Jurkat, Clone E6-1 (cell line): ENCODE measurements around the gene TRPM4.
"Not testable (repeated sequence)": the region's sequence is repeated elsewhere in the genome, so short reads cannot be mapped to it uniquely, and the experiment has no call there.

ENCODE experiments used
- DNase-seq: peaks from one replicate; pipeline ENCODE4 v3.0.0-alpha.2; 2011; ENCODE audit warnings: low read depth, low spot score
- H3K4me3 ChIP-seq: 2 replicates; pipeline ENCODE4 v1.5.1; 2011; ENCODE audit warnings: mild to moderate bottlenecking, low read length, control low read depth, moderate library complexity

The TRPM4 gene

GRCh38 chr19:49173198-49173597, 15.6 kb downstream of the TRPM4 start:
- H3K4me3 ChIP-seq = no peak overlapping the region
- DNase-seq = no peak

DNA sequence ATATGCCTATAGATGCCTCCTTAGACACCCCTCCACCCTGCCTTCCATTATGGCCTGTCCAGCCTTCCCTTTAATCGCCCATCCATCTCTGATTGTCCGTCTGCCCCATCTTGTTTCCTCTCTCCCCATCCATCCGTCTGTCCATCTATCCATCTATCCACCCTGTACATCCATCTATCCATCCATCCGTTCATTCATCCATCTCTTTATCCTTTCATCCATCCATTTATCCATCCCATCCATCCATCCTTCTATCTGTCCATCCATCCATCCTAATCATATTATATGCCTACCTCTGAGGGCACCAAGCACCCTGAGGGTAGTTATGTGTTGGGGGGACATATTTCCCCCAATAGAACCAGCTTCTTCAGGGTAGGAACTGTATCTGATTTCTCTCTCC, 23.1 kb downstream of the TRPM4 start:
- DNase-seq = no peak
- no peak overlapping the region for H3K4me3 ChIP-seq

DNA sequence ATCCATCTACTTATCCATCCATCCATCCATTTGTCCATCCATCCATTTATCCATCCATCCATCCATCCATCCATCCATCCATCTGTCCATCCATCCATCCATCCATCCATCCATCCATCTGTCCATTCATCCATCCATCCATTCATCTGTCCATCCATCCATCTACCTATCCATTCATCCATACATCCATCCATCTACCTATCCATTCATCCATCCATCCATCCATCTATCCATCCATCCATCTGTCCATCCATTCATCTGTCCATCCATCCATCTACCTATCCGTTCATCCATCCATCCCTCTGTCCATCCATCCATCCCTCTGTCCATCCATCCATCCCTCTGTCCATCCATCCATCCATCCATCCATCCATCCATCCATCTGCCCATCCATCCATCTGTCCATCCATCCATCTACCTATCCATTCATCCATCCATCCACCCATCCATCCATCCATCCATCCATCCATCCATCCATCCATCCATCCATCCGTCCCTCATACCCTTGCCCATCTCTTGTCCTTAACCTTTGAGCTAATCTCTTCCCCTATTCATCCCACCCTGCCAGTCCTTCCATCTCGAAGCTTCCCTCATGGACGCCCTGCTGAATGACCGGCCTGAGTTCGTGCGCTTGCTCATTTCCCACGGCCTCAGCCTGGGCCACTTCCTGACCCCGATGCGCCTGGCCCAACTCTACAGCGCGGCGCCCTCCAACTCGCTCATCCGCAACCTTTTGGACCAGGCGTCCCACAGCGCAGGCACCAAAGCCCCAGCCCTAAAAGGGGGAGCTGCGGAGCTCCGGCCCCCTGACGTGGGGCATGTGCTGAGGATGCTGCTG, 24.6 kb downstream of the TRPM4 start:
- DNase-seq, H3K4me3 ChIP-seq: not testable (repeated sequence)

- H3K4me3 ChIP-seq = no peak overlapping the region
- DNase-seq = no peak
Measured at GRCh38 chr19:49182848-49183375, 25.3 kb downstream of the TRPM4 start.

DNA sequence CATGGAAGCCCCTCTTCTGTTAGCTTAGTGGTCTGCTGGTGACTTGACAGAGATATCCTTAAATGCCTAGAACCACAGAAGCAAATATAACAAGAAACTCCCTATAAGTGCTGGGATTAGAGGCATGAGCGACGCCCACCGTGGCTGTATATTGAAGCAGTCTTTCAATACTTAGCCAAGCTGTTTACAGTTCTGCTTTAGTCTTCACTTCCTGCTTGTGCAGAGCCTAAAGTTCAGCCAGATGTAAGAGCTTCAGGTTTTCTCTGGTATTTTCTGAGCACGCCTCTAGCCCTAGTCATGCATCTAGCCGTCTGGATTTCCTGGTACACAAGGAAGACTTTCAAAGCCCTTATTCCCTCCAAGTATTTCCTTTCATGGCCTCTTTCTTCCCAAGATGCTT, 28.5 kb downstream of the TRPM4 start:
- no peak overlapping the region for H3K4me3 ChIP-seq
- DNase-seq = no peak

DNA sequence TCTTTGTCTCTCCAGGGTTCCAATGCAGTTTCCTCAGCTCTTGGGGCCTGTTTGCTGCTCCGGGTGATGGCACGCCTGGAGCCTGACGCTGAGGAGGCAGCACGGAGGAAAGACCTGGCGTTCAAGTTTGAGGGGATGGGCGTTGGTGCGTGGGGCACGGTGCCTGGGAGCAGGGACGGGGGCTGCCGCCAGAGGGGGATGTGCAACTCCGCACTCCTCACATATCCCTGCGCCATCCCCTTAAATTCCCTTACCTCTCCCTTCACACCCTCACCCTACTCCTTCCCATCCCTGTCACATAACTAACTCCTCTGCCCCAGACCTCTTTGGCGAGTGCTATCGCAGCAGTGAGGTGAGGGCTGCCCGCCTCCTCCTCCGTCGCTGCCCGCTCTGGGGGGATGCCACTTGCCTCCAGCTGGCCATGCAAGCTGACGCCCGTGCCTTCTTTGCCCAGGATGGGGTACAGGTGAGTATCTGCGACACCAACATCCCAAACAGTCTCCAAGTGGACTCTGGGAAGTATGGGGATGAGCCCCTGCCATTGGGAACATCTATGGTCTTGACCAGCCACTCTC, 31.1 kb downstream of the TRPM4 start:
- no peak for DNase-seq
- H3K4me3 ChIP-seq = no peak overlapping the region

- no peak overlapping the region for H3K4me3 ChIP-seq
- DNase-seq = no peak
Measured at GRCh38 chr19:49189259-49189658, 31.7 kb downstream of the TRPM4 start.

GRCh38 chr19:49190781-49191180, 33.2 kb downstream of the TRPM4 start:
- DNase-seq = no peak
- H3K4me3 ChIP-seq = no peak overlapping the region

GRCh38 chr19:49193822-49194394, 36.3 kb downstream of the TRPM4 start:
- H3K4me3 ChIP-seq = no peak overlapping the region

DNA sequence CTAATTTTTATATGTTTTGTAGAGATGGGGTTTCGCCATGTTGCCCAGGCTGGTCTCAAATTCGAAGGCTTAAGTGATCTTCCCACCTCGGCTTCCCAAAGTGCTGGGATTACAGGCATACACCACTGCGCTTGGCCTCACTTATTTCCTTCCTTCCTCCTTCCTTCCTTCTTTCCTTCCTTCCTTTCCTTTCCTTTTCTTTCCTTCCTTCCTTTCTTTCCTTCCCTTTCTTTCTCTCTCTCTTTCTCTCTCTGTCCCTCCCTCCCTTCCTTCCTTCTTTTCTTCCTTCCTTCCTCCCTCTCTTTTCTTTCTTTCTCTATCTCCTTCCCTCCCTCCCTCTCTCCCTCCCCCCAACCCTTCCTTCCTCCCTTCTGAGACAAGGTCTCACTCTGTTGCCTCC, 36.8 kb downstream of the TRPM4 start:
- no peak for DNase-seq
- no peak overlapping the region for H3K4me3 ChIP-seq

More at GRCh38 chr19:49193822-49194394, 36.3 kb downstream of the TRPM4 start:
- no peak for DNase-seq

DNA sequence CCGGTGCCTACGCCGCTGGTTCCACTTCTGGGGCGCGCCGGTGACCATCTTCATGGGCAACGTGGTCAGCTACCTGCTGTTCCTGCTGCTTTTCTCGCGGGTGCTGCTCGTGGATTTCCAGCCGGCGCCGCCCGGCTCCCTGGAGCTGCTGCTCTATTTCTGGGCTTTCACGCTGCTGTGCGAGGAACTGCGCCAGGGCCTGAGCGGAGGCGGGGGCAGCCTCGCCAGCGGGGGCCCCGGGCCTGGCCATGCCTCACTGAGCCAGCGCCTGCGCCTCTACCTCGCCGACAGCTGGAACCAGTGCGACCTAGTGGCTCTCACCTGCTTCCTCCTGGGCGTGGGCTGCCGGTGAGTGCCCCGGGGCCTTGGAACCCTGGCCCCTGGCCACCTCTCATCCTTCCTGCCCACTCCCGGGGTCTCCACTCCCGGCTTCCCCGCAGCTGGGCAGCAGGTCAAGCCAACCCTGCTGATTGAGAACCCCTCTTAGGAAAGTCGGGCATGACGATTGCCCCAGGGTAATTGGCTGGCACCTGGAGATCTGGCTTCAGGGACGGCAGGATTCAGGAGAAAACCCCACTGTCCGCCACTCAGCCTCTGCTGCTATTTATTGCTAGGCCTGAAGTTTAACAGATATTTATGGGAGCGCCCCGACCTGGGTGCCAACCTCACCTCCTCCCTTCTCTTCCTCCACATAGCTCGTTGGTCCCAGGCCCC, 39.1 kb downstream of the TRPM4 start:
- no peak for DNase-seq
- H3K4me3 ChIP-seq = no peak overlapping the region

- DNase-seq = no peak
- no peak overlapping the region for H3K4me3 ChIP-seq
Measured at GRCh38 chr19:49200238-49200862, 42.8 kb downstream of the TRPM4 start.

- no peak for DNase-seq
- no peak overlapping the region for H3K4me3 ChIP-seq
Measured at GRCh38 chr19:49201042-49201441, 43.5 kb downstream of the TRPM4 start.

- H3K4me3 ChIP-seq = no peak overlapping the region
- DNase-seq = no peak
Measured at GRCh38 chr19:49205114-49205513, 47.5 kb downstream of the TRPM4 start.

DNA sequence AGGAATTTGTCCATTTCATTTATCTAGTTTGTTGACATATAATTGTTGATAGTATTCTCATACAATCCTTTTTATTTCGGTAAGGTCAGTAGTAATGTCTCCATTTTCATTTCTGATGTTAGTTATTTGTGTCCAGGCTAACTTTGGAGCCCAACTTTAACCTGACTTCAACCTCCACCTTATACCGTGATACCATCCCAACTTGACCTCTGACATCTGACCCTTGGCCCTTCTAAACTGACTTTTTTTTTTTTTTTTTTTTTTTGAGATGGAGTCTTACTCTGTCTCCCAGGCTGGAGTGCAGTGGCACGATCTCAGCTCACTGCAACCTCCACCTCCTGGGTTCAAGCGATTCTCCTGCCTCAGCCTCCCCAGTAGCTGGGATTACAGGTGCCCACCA, 51.9 kb downstream of the TRPM4 start:
- not testable (repeated sequence) for DNase-seq

DNA sequence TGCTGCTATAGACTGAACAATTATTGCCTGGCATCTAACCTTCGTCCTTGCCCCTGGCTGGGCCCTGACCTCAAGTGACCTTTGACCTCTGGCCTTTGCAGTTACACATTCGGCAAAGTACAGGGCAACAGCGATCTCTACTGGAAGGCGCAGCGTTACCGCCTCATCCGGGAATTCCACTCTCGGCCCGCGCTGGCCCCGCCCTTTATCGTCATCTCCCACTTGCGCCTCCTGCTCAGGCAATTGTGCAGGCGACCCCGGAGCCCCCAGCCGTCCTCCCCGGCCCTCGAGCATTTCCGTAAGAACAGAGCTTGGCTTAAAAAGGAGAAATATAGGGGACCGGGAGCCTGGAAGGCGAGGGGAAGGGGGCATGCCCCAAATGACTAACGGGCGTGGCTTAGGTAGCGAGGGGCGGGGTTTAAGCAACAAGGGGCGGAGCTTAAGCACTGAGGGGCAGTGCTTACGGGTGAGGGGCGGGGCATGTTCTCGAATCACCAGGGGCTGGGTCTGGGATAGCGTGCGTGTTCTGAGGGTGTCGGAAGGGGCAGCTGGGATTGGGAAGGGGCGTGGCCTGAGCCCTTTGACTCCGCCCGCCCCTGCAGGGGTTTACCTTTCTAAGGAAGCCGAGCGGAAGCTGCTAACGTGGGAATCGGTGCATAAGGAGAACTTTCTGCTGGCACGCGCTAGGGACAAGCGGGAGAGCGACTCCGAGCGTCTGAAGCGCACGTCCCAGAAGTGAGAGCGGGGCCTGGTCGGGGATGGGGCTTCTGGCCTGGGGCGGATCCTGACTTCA, 52.7 kb downstream of the TRPM4 start:
- no peak overlapping the region for H3K4me3 ChIP-seq
- no peak for DNase-seq

More for the DNA sequence above, 51.9 kb downstream of the TRPM4 start:
- not testable (repeated sequence) for H3K4me3 ChIP-seq

DNA sequence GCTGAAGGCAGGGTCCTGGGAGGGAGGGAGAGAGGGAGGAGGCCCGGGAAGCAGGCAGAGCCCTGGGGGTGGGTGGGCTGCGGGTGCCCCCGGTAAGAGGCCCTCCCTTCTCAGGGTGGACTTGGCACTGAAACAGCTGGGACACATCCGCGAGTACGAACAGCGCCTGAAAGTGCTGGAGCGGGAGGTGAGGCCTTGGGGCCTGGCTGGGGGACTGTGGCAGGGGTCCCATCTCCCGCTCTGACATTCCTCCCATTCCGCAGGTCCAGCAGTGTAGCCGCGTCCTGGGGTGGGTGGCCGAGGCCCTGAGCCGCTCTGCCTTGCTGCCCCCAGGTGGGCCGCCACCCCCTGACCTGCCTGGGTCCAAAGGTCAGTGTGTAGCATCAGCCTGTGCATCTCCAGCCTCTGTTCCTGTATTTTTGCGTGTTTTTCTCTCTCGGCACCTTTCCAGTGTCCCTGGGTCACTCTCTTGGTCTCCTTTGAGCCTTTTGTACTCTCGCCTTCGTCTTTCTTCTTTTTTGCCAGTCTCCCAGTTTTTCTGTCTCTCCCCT, 53.4 kb downstream of the TRPM4 start:
- DNase-seq = no peak
- no peak overlapping the region for H3K4me3 ChIP-seq

DNA sequence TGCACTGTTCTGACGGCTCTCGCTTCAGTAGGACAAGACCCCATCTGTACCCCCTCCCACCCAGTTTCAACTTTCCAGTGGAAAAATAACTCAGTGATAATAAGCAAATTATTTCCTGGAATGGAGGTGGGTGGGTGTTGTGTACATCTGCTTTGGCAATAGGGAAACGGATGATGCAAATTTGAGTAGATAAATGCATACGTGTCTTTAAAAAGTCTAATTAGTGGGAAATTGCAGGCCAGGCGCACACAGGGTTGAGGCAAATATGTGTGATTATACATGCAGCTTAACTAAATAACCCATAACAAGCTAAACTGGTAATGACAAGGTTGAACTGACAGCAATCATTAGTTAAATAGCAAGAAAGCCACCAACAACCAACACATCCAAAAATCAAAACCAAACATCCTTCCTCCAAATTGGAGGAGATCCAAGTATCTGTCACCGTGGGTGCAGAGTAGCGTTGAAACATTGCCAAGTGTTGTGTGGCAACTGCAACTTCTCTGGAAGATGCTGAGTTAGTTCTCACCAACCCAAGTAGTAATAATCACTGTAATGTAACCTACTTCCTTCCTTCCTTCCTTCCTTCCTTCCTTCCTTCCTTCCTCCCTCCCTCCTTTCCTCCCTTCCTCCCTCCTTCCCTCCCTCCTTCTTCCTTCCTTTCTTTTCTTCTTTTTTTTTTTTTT, 54.6 kb downstream of the TRPM4 start:
- no peak overlapping the region for H3K4me3 ChIP-seq
- DNase-seq = peak; percentile 32
